WTC11 (cell line): ENCODE measurements around the gene SNX30.

ENCODE experiments used
- CTCF ChIP-seq: fragments of 200-600 bp; IDR thresholded peaks from 2 replicates; pipeline ENCODE4 v1.8.0; 2022; ENCODE audit warnings: antibody characterized with exemption
- ZNF263 ChIP-seq: sonication (generic); formaldehyde crosslinking; IDR thresholded peaks from 2 replicates; pipeline ENCODE4 v1.8.1; 2022; ENCODE audit warnings: low read depth, mild to moderate bottlenecking, moderate library complexity, missing genetic modification reagents

- TF ChIP-seq CTCF (no peak), ZNF263 (CRISPR knock-in tag) (no peak)
Measured at GRCh38 chr9:112917047-112917986, 166.8 kb downstream of the SNX30 start.
